PC-3 (cell line): ENCODE measurements around the gene ZNF407. TPM values are rescaled to one million over a fixed set of nuclear protein-coding genes. Genes with fewer than 3 reads are reported as not detected.

Experiments used
- ATAC-seq: fragments of 200-7000 bp; cut with Tn5 transposase; 2 replicates; pipeline ENCODE4 v1.9.1; 2020; ENCODE audit warnings: mild to moderate bottlenecking, moderate library complexity
- BruUV-seq: library from RNA; stranded (reverse); fragments of 400-500 nt; replicated peaks from 2 replicates; lab custom pipeline; 2021; lab: Mats Ljungman, UMichigan
- CTCF ChIA-PET: fragments of 300-600 bp; sonication (Branson Sonifier 250); formaldehyde crosslinking; loops from one replicate; lab custom pipeline; 2022; ENCODE audit warnings: antibody characterized with exemption; lab: Charles Lee
- POLR2A ChIA-PET: fragments of 300-600 bp; sonication (Branson Sonifier 250); formaldehyde crosslinking; loops from one replicate; lab custom pipeline; 2022; ENCODE audit warnings: antibody characterized with exemption; ENCODE audit not compliant: unreplicated experiment; lab: Charles Lee
- DNase-seq: peaks from one replicate; pipeline ENCODE4 v3.0.0-alpha.2; 2015
- H2AFZ ChIP-seq: fragments of 300-600 bp; sonication (generic); 2 replicates; pipeline ENCODE4 v1.6.0; 2016; ENCODE audit warnings: antibody characterized with exemption, low read length
- H3F3A ChIP-seq: fragments of 300-600 bp; sonication (generic); one replicate; pipeline ENCODE4 v1.6.0; 2017; ENCODE audit warnings: antibody characterized with exemption, low read length, control low read depth, mild to moderate bottlenecking; ENCODE audit not compliant: unreplicated experiment
- H3K27ac ChIP-seq: fragments of 300-600 bp; sonication (generic); 2 replicates; pipeline ENCODE4 v1.5.1; 2016; ENCODE audit warnings: mild to moderate bottlenecking, low read length
- H3K27me3 ChIP-seq: fragments of 300-600 bp; sonication (generic); 2 replicates; pipeline ENCODE4 v1.6.1; 2016; ENCODE audit warnings: low read length, mixed read lengths
- H3K36me3 ChIP-seq: fragments of 300-600 bp; sonication (generic); 2 replicates; pipeline ENCODE4 v1.6.1; 2016; ENCODE audit warnings: low read depth, mixed run types, low read length, mixed read lengths
- H3K4me1 ChIP-seq: fragments of 300-600 bp; sonication (generic); 2 replicates; pipeline ENCODE4 v1.5.1; 2016; ENCODE audit warnings: low read length; ENCODE audit not compliant: insufficient read depth
- H3K4me2 ChIP-seq: fragments of 300-600 bp; sonication (generic); 2 replicates; pipeline ENCODE4 v1.6.0; 2016; ENCODE audit warnings: low read length
- H3K4me3 ChIP-seq: fragments of 300-600 bp; sonication (generic); 2 replicates; pipeline ENCODE4 v1.5.1; 2016; ENCODE audit warnings: mild to moderate bottlenecking, low read length, mixed read lengths
- H3K79me2 ChIP-seq: fragments of 300-600 bp; sonication (generic); 2 replicates; pipeline ENCODE4 v1.6.1; 2017; ENCODE audit warnings: low read length, mixed read lengths
- H3K9ac ChIP-seq: fragments of 300-600 bp; sonication (generic); 2 replicates; pipeline ENCODE4 v1.6.0; 2016; ENCODE audit warnings: mild to moderate bottlenecking, low read length
- H3K9me2 ChIP-seq: fragments of 300-600 bp; sonication (generic); replicated peaks from 2 replicates; pipeline ENCODE4 v1.6.1; 2016; ENCODE audit warnings: mixed run types, low read length, mixed read lengths
- H3K9me3 ChIP-seq: fragments of 300-600 bp; sonication (generic); 2 replicates; pipeline ENCODE4 v1.6.1; 2016; ENCODE audit warnings: low read length, mixed read lengths
- H4K20me1 ChIP-seq: fragments of 300-600 bp; sonication (generic); 2 replicates; pipeline ENCODE4 v1.6.1; 2016; ENCODE audit warnings: low read length, mixed read lengths
- EZH2 ChIP-seq: fragments of 300-600 bp; sonication (generic); IDR thresholded peaks from one replicate; pipeline ENCODE4 v1.6.1; 2017; ENCODE audit warnings: antibody characterized with exemption, mild to moderate bottlenecking, low read length; ENCODE audit not compliant: unreplicated experiment
- EZH2phosphoT487 ChIP-seq: fragments of 300-600 bp; sonication (generic); IDR thresholded peaks from 2 replicates; pipeline ENCODE4 v1.6.1; 2018; ENCODE audit warnings: mild to moderate bottlenecking, antibody characterized with exemption, low read length, borderline replicate concordance
- intact Hi-C: fragments of 100-400 bp; cut with micrococcal nuclease; formaldehyde crosslinking; loops from 2 replicates; pipeline ENCODE4 v1.9.0; 2023
- total RNA-seq: library from RNA; depleted of rRNA; stranded (reverse); fragments of >200 nt; gene quantifications from 2 replicates; pipeline ENCODE4 v1.2.3, GENCODE V29; 2014
- TF ChIP-seq, protein P1 (sequence below): fragments of 300-600 bp; sonication (generic); conservative IDR thresholded peaks from 2 replicates; pipeline ENCODE4 v1.5.1; 2017; ENCODE audit warnings: antibody characterized with exemption, low read depth, mild to moderate bottlenecking, low read length

ZNF407 gene
- total RNA-seq, 1 experiment from 2014 or later = 9.3 TPM

DNA sequence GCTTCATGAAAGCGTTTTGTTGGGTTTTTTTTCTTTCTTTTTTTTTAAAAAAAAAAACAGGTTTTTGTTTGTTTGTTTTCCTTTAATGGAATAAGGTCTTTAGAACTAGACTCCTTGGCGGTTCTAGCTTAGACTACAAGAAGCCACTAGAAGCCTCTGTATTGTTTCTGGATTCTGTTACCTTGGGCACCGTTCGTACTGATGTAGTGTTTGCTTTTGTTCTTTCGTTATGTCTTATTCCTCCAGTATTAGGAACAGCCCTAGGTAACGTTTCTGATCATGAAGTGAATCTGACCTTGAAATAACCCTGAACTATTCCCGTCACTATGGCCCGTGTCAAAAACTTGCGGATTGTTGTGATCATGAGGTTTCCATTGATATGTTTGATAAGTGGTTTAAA, 446.6 kb downstream of the ZNF407 start:
- CTCF ChIA-PET = no interaction called here
- POLR2A ChIA-PET = no interaction called here
- no peaks in the 10 kb centered on the region for H3K9me2 ChIP-seq
- no TSS peak for BruUV-seq
- no peaks in the 10 kb centered on the region for H4K20me1 ChIP-seq
- H3K27ac ChIP-seq = no peak overlapping the region
- no peak overlapping the region for H2AFZ ChIP-seq
- no peaks in the 10 kb centered on the region for H3K79me2 ChIP-seq
- H3K4me1 ChIP-seq = peaks cover 10% of the 10 kb centered on the region
- H3F3A ChIP-seq = no peaks in the 10 kb centered on the region
- H3K4me2 ChIP-seq = no peak overlapping the region
- intact Hi-C loops = loop anchor here (5.0 kb wide), 1 partner anchor 77 kb away; no protein-coding TSS in a partner anchor
- DNase-seq (no peak), ATAC-seq (no peak)
- H3K4me3 ChIP-seq = no peak overlapping the region
- no peaks in the 10 kb centered on the region for H3K27me3 ChIP-seq
- H3K36me3 ChIP-seq = no peaks in the 10 kb centered on the region
- no peaks in the 10 kb centered on the region for H3K9me3 ChIP-seq
- no peak overlapping the region for H3K9ac ChIP-seq
- TF ChIP-seq EZH2 (no peak), EZH2phosphoT487 (no peak)
- TF ChIP-seq, protein P1, sequence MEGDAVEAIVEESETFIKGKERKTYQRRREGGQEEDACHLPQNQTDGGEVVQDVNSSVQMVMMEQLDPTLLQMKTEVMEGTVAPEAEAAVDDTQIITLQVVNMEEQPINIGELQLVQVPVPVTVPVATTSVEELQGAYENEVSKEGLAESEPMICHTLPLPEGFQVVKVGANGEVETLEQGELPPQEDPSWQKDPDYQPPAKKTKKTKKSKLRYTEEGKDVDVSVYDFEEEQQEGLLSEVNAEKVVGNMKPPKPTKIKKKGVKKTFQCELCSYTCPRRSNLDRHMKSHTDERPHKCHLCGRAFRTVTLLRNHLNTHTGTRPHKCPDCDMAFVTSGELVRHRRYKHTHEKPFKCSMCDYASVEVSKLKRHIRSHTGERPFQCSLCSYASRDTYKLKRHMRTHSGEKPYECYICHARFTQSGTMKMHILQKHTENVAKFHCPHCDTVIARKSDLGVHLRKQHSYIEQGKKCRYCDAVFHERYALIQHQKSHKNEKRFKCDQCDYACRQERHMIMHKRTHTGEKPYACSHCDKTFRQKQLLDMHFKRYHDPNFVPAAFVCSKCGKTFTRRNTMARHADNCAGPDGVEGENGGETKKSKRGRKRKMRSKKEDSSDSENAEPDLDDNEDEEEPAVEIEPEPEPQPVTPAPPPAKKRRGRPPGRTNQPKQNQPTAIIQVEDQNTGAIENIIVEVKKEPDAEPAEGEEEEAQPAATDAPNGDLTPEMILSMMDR = no peak

- Histone ChIP-seq H3K4me1 (peaks cover 15% of the 10 kb centered on the region), H3K4me3 (no peak overlapping the region), H4K20me1 (no peaks in the 10 kb centered on the region), H3K9me3 (no peaks in the 10 kb centered on the region), H3K36me3 (no peaks in the 10 kb centered on the region), H3K27me3 (no peaks in the 10 kb centered on the region), H3K9me2 (no peaks in the 10 kb centered on the region), H3K27ac (no peak overlapping the region), H3K4me2 (no peak overlapping the region), H2AFZ (no peak overlapping the region), H3K79me2 (no peaks in the 10 kb centered on the region), H3K9ac (no peak overlapping the region), H3F3A (no peaks in the 10 kb centered on the region)
- ChIA-PET CTCF (no interaction called here), POLR2A (no interaction called here)
- DNase-seq (no peak), ATAC-seq (no peak)
- TF ChIP-seq, protein P1 = no peak
- TF ChIP-seq EZH2phosphoT487 (no peak), EZH2 (no peak)
- intact Hi-C loops = loop anchor here (5.0 kb wide), 1 partner anchor 77 kb away; no protein-coding TSS in a partner anchor
- no TSS peak for BruUV-seq
Measured at GRCh38 chr18:75044791-75045190, 447.1 kb downstream of the ZNF407 start.

DNA sequence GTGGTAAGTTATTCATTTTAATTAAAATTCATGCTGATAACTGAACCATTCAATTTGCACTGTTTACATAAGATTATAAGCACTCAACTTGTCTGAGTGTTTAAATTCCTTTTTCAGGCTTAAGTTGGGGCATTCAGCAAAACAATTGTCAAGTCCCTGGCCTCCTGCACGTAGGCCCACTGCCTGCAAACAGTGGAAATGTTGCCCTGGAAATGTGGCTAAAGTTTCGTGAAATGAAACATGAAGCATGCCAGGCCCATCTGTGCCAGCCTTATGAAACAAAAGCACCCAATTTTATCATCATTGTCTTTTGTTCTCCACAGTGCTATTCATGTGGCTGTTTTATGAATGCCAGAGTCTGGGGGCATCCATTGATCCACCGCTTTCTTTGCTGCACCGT, 447.6 kb downstream of the ZNF407 start:
- no peak for TF ChIP-seq EZH2phosphoT487
- TF ChIP-seq, protein P1 = no peak
- no peak for TF ChIP-seq EZH2
- DNase-seq (no peak), ATAC-seq (no peak)
- H3K9ac ChIP-seq = no peak overlapping the region
- no peak overlapping the region for H2AFZ ChIP-seq
- H3K36me3 ChIP-seq = no peaks in the 10 kb centered on the region
- BruUV-seq = no TSS peak
- no peak overlapping the region for H3K27ac ChIP-seq
- H3K79me2 ChIP-seq = no peaks in the 10 kb centered on the region
- peaks cover 16% of the 10 kb centered on the region for H3K4me1 ChIP-seq
- H3K4me3 ChIP-seq = no peak overlapping the region
- intact Hi-C loops = no loop called here
- H3K4me2 ChIP-seq = no peak overlapping the region
- H3K9me3 ChIP-seq = no peaks in the 10 kb centered on the region
- no peaks in the 10 kb centered on the region for H3K9me2 ChIP-seq
- POLR2A ChIA-PET = no interaction called here
- no peaks in the 10 kb centered on the region for H3K27me3 ChIP-seq
- CTCF ChIA-PET = no interaction called here
- H4K20me1 ChIP-seq = no peaks in the 10 kb centered on the region
- no peaks in the 10 kb centered on the region for H3F3A ChIP-seq
